Activated naive CD8-positive, alpha-beta T cell treated with anti-CD3 and anti-CD28 coated beads, Interleukin-2, amount 50 U/mL, for 24 hours (primary cell): ENCODE results near the gene AGTPBP1.

Experiments used
- ATAC-seq: fragments of 150-1000 bp; cut with Tn5 transposase; one replicate; pipeline ENCODE4 v1.10.0; 2021
- DNase-seq: peaks from one replicate; pipeline ENCODE4 v3.0.0; 2021
- H3K27ac Mint-ChIP-seq: one replicate; pipeline ENCODE4 v1.8.0; 2021; ENCODE audit warnings: mild to moderate bottlenecking, mixed read lengths
- H3K27me3 Mint-ChIP-seq: one replicate; pipeline ENCODE4 v1.8.0; 2021; ENCODE audit warnings: mixed read lengths
- H3K36me3 Mint-ChIP-seq: one replicate; pipeline ENCODE4 v1.8.0; 2021; ENCODE audit warnings: low read depth, mixed read lengths
- H3K4me1 Mint-ChIP-seq: one replicate; pipeline ENCODE4 v1.8.0; 2021; ENCODE audit warnings: mixed read lengths
- H3K4me3 Mint-ChIP-seq: one replicate; pipeline ENCODE4 v1.8.0; 2021; ENCODE audit warnings: mild to moderate bottlenecking, moderate library complexity, mixed read lengths
- H3K9me3 Mint-ChIP-seq: one replicate; pipeline ENCODE4 v1.8.0; 2021; ENCODE audit warnings: mixed read lengths

AGTPBP1 gene

GRCh38 chr9:85569988-85570387, 171.8 kb downstream of the AGTPBP1 start:
- DNase-seq (no peak), ATAC-seq (peak; percentile 54)
- Mint-ChIP-seq H3K36me3 (peaks cover 35% of the 10 kb centered on the region), H3K9me3 (no peaks in the 10 kb centered on the region), H3K4me1 (no peaks in the 10 kb centered on the region), H3K4me3 (no peak overlapping the region), H3K27ac (no peak overlapping the region), H3K27me3 (no peaks in the 10 kb centered on the region)

DNA sequence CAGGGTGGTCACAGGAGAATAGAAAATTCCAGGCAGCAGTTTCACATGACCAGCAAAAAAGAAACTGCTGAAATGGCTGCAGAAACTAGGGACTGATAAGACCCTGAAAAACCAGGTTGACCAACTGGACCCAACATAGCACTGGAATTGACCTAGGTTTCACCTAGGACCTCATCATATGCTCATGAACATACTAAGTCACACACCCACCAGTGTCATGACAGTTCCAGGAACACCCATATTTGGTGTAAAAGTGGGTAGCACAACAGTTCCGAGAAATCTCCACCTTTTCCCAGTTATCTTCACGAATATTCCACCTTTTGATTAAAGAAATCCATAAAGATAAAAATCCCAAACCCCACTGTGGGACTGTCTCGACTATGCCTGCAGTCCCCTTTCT, 182.2 kb downstream of the AGTPBP1 start:
- no peaks in the 10 kb centered on the region for H3K9me3 Mint-ChIP-seq
- no peak for ATAC-seq

GRCh38 chr9:85554349-85554748, 187.4 kb downstream of the AGTPBP1 start:
- H3K4me3 Mint-ChIP-seq = no peak overlapping the region
- DNase-seq (no peak), ATAC-seq (no peak)
- peaks cover 10% of the 10 kb centered on the region for H3K36me3 Mint-ChIP-seq
- H3K27me3 Mint-ChIP-seq = no peaks in the 10 kb centered on the region
- H3K9me3 Mint-ChIP-seq = no peaks in the 10 kb centered on the region
- H3K4me1 Mint-ChIP-seq = no peaks in the 10 kb centered on the region
- H3K27ac Mint-ChIP-seq = no peak overlapping the region

More for the DNA sequence above, 182.2 kb downstream of the AGTPBP1 start:
- Mint-ChIP-seq H3K27me3 (no peaks in the 10 kb centered on the region), H3K4me1 (no peaks in the 10 kb centered on the region), H3K36me3 (peaks cover 11% of the 10 kb centered on the region), H3K4me3 (no peak overlapping the region), H3K27ac (no peak overlapping the region)
- DNase-seq = no peak

DNA sequence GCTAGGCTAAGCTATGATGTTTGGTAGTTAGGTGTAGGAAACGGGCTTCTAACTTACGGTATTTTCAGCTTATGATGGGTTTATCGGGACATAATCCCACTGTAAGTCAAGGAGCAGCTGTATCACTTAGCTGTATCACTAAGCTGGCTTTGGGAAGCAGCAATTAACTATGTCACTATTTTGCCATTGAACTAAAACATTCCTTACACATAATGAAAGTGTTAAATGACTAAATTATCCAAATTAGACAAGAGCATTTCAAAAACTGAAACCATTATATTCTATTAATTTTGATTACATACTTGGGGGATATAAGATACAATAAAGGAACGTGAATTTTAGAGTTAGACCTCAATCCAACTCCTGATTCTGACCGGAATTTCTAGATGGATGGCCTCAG, 188.3 kb downstream of the AGTPBP1 start:
- ATAC-seq (no peak), DNase-seq (no peak)
- Mint-ChIP-seq H3K36me3 (peaks cover 12% of the 10 kb centered on the region), H3K27me3 (no peaks in the 10 kb centered on the region), H3K4me1 (no peaks in the 10 kb centered on the region), H3K27ac (no peak overlapping the region), H3K9me3 (no peaks in the 10 kb centered on the region), H3K4me3 (no peak overlapping the region)

- H3K4me1 Mint-ChIP-seq = no peaks in the 10 kb centered on the region
- no peak for ATAC-seq
- H3K27me3 Mint-ChIP-seq = no peaks in the 10 kb centered on the region
- DNase-seq = no peak
- no peak overlapping the region for H3K27ac Mint-ChIP-seq
- H3K36me3 Mint-ChIP-seq = peaks cover 15% of the 10 kb centered on the region
- no peaks in the 10 kb centered on the region for H3K9me3 Mint-ChIP-seq
- H3K4me3 Mint-ChIP-seq = no peak overlapping the region
Measured at GRCh38 chr9:85547599-85547998, 194.2 kb downstream of the AGTPBP1 start.

GRCh38 chr9:85543196-85543595, 198.6 kb downstream of the AGTPBP1 start:
- DNase-seq (no peak), ATAC-seq (no peak)
- Mint-ChIP-seq H3K9me3 (no peaks in the 10 kb centered on the region), H3K27me3 (no peaks in the 10 kb centered on the region), H3K4me1 (no peaks in the 10 kb centered on the region), H3K36me3 (peaks cover 10% of the 10 kb centered on the region), H3K27ac (no peak overlapping the region), H3K4me3 (no peak overlapping the region)

DNA sequence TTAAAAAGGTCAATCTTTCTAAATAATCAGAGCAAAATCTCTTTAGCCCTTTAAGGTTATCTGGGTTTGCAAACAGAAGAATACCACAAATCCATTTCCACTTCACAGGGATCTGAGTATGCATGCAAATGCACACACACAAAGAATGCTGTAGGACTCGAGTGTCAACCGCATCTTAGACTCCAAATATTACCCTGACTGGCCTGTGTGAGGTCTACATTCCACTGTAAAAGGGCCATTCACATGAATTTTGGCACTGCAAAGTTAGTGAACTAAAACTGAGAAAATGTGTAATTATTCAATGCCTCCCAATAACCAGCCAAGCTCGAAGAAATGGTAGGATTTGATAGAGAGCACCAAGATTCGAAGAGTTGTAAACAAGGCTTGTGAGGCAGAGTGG, 199.9 kb downstream of the AGTPBP1 start:
- H3K36me3 Mint-ChIP-seq = peaks cover 8% of the 10 kb centered on the region
- ATAC-seq (no peak), DNase-seq (no peak)
- H3K4me3 Mint-ChIP-seq = no peak overlapping the region
- no peak overlapping the region for H3K27ac Mint-ChIP-seq
- no peaks in the 10 kb centered on the region for H3K9me3 Mint-ChIP-seq
- H3K4me1 Mint-ChIP-seq = no peaks in the 10 kb centered on the region
- no peaks in the 10 kb centered on the region for H3K27me3 Mint-ChIP-seq

- no peak overlapping the region for H3K4me3 Mint-ChIP-seq
- H3K27me3 Mint-ChIP-seq = no peaks in the 10 kb centered on the region
- H3K27ac Mint-ChIP-seq = no peak overlapping the region
- DNase-seq = no peak
- H3K4me1 Mint-ChIP-seq = no peaks in the 10 kb centered on the region
- no peaks in the 10 kb centered on the region for H3K9me3 Mint-ChIP-seq
- ATAC-seq = no peak
- H3K36me3 Mint-ChIP-seq = peaks cover 2% of the 10 kb centered on the region
Measured at GRCh38 chr9:85536514-85536913, 205.2 kb downstream of the AGTPBP1 start.

DNA sequence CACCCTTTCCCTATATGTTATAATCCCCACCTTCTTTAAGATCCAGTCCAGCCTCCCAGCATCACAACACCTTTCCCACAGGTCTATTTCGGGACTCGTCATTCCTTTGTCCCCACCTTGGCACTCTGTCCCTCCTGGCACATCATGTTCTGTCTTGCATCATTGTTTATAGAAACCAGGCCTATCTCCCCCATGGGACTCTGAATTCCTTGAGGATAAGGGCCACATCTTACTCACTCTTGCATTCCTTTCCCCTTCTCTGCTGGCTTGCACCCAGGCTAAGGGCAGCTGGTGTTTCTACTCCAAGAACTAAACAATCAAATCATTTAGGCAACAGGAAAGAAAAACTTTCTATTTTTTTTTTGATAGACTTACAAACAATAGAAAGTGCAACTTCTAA, 205.7 kb downstream of the AGTPBP1 start:
- Mint-ChIP-seq H3K4me3 (no peak overlapping the region), H3K27me3 (no peaks in the 10 kb centered on the region), H3K27ac (no peak overlapping the region), H3K9me3 (no peaks in the 10 kb centered on the region), H3K36me3 (peaks cover 2% of the 10 kb centered on the region), H3K4me1 (no peaks in the 10 kb centered on the region)
- no peak for DNase-seq
- ATAC-seq = no peak

GRCh38 chr9:85534340-85534739, 207.4 kb downstream of the AGTPBP1 start:
- Mint-ChIP-seq H3K4me1 (no peaks in the 10 kb centered on the region), H3K9me3 (no peaks in the 10 kb centered on the region), H3K36me3 (no peaks in the 10 kb centered on the region), H3K27ac (no peak overlapping the region), H3K4me3 (no peak overlapping the region), H3K27me3 (no peaks in the 10 kb centered on the region)
- DNase-seq (no peak), ATAC-seq (no peak)

DNA sequence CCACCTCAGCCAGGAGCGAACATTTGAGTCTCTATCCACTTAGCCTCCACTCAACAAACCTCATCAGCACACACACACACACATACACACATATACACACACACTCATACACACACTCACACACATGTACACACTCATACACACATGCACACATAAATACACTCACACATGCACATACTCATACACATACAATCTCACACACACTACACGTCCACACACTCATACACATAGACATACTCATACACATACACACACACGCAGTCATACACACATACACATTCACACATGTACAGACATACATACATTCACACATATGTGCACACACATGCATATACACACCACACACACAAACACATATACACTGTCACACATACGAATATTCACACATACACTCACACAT, 208.2 kb downstream of the AGTPBP1 start:
- Mint-ChIP-seq H3K27me3 (no peaks in the 10 kb centered on the region), H3K4me3 (no peak overlapping the region), H3K36me3 (no peaks in the 10 kb centered on the region), H3K9me3 (no peaks in the 10 kb centered on the region), H3K27ac (no peak overlapping the region), H3K4me1 (no peaks in the 10 kb centered on the region)
- DNase-seq = no peak
- ATAC-seq = no peak

DNA sequence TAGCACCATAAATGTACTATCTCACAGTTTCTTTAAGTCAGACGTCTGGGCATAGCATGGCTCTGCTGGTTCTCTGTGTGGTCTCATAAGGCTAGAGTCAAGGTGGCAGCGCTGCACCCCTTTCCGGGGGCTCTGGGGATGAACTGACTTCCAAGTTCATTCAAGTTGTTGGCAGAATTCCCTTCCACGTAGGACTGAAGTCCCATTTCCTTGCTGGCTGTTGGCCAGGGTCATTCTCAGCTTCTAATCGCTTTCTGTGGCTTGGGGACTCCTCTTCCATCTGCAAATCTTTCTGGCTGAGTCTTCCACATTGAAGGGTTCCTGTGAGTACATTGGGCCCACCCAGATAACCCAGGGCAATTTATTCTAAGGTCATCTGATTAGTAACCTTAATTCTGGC, 211.0 kb downstream of the AGTPBP1 start:
- Mint-ChIP-seq H3K27ac (no peak overlapping the region), H3K9me3 (no peaks in the 10 kb centered on the region), H3K4me1 (no peaks in the 10 kb centered on the region), H3K27me3 (no peaks in the 10 kb centered on the region), H3K36me3 (no peaks in the 10 kb centered on the region), H3K4me3 (no peak overlapping the region)
- no peak for ATAC-seq
- no peak for DNase-seq

GRCh38 chr9:85528607-85529006, 213.1 kb downstream of the AGTPBP1 start:
- Mint-ChIP-seq H3K27me3 (peaks cover 14% of the 10 kb centered on the region), H3K4me1 (no peaks in the 10 kb centered on the region), H3K9me3 (no peaks in the 10 kb centered on the region), H3K36me3 (no peaks in the 10 kb centered on the region), H3K27ac (no peak overlapping the region), H3K4me3 (no peak overlapping the region)
- ATAC-seq (no peak), DNase-seq (no peak)

- H3K9me3 Mint-ChIP-seq = no peaks in the 10 kb centered on the region
- peaks cover 17% of the 10 kb centered on the region for H3K27me3 Mint-ChIP-seq
- peaks cover 1% of the 10 kb centered on the region for H3K4me1 Mint-ChIP-seq
- no peak overlapping the region for H3K27ac Mint-ChIP-seq
- DNase-seq (no peak), ATAC-seq (no peak)
- H3K36me3 Mint-ChIP-seq = no peaks in the 10 kb centered on the region
- H3K4me3 Mint-ChIP-seq = no peak overlapping the region
Measured at GRCh38 chr9:85528142-85528541, 213.6 kb downstream of the AGTPBP1 start.

GRCh38 chr9:85527331-85528020, 214.3 kb downstream of the AGTPBP1 start:
- Mint-ChIP-seq H3K27ac (no peak overlapping the region), H3K36me3 (no peaks in the 10 kb centered on the region), H3K4me3 (no peak overlapping the region), H3K4me1 (peaks cover 2% of the 10 kb centered on the region), H3K9me3 (no peaks in the 10 kb centered on the region), H3K27me3 (peaks cover 24% of the 10 kb centered on the region)
- ATAC-seq = no peak
- DNase-seq = no peak

GRCh38 chr9:85524531-85524930, 217.2 kb downstream of the AGTPBP1 start:
- ATAC-seq = no peak
- no peak overlapping the region for H3K27ac Mint-ChIP-seq
- no peaks in the 10 kb centered on the region for H3K9me3 Mint-ChIP-seq
- DNase-seq = no peak
- no peaks in the 10 kb centered on the region for H3K36me3 Mint-ChIP-seq
- H3K27me3 Mint-ChIP-seq = peaks cover 44% of the 10 kb centered on the region
- peaks cover 6% of the 10 kb centered on the region for H3K4me1 Mint-ChIP-seq
- H3K4me3 Mint-ChIP-seq = no peak overlapping the region
